HepG2 (cell line): ENCODE measurements around the gene METRNL. TPM values are rescaled to one million over a fixed set of nuclear protein-coding genes. Genes with fewer than 3 reads are reported as not detected.

Experiments
- CBX1 ChIP-seq: IDR thresholded peaks from one replicate; pipeline ENCODE4 v1.6.1; 2016; ENCODE audit warnings: antibody characterized with exemption, low read depth
- EZH2 ChIP-seq: conservative IDR thresholded peaks from 2 replicates; pipeline ENCODE4 v1.6.1; 2012; ENCODE audit warnings: mild to moderate bottlenecking, low read depth, low read length, moderate library complexity
- FOSL2 ChIP-seq: sonication (generic); formaldehyde crosslinking; IDR thresholded peaks from 2 replicates; pipeline ENCODE4 v1.4.0; 2020; ENCODE audit warnings: missing genetic modification reagents
- KDM3A ChIP-seq: IDR thresholded peaks from 2 replicates; pipeline ENCODE4 v1.6.1; 2018; ENCODE audit warnings: low read depth, missing compliant biosample characterization
- KDM4B ChIP-seq: sonication (generic); formaldehyde crosslinking; IDR thresholded peaks from 2 replicates; pipeline ENCODE4 v1.4.0; 2020; ENCODE audit warnings: missing genetic modification reagents
- MXD4 ChIP-seq: IDR thresholded peaks from 2 replicates; pipeline ENCODE4 v1.6.1; 2016; ENCODE audit warnings: mild to moderate bottlenecking, missing biosample characterization, missing genetic modification reagents
- NBN ChIP-seq: fragments of 450-650 bp; conservative IDR thresholded peaks from 2 replicates; pipeline ENCODE4 v1.6.1; 2017
- NCOA2 ChIP-seq: sonication (generic); formaldehyde crosslinking; IDR thresholded peaks from 2 replicates; pipeline ENCODE4 v1.8.0; 2022; ENCODE audit warnings: inconsistent platforms
- NR2F2 ChIP-seq: IDR thresholded peaks from 2 replicates; pipeline ENCODE4 v1.6.1; 2012; ENCODE audit warnings: low read depth, inconsistent platforms, borderline replicate concordance
- POLR2A ChIP-seq, 2 experiments: IDR thresholded peaks; 2 replicates each; pipeline ENCODE4 v1.6.1; 2011; ENCODE audit warnings: low read depth in 2 of 2, low read length in 2 of 2, mild to moderate bottlenecking in 1 of 2, moderate library complexity in 1 of 2; ENCODE audit not compliant: insufficient read depth in 1 of 2
- RELA ChIP-seq: sonication (generic); formaldehyde crosslinking; IDR thresholded peaks from 2 replicates; pipeline ENCODE4 v1.4.0; 2020; ENCODE audit warnings: missing genetic modification reagents
- TAF15 ChIP-seq: fragments of 200-400 bp; formaldehyde crosslinking; IDR thresholded peaks from one replicate; pipeline ENCODE4 v1.6.1; 2018; ENCODE audit warnings: mild to moderate bottlenecking, low read depth, low read length; ENCODE audit not compliant: poor library complexity, severe bottlenecking
- TBX2 ChIP-seq: sonication (generic); formaldehyde crosslinking; IDR thresholded peaks from 2 replicates; pipeline ENCODE4 v1.5.0; 2020; ENCODE audit warnings: missing genetic modification reagents, mild to moderate bottlenecking, borderline replicate concordance
- ZBTB7B ChIP-seq: sonication (generic); formaldehyde crosslinking; IDR thresholded peaks from 2 replicates; pipeline ENCODE4 v1.4.0; 2020; ENCODE audit warnings: missing genetic modification reagents
- ZFP36L2 ChIP-seq: sonication (generic); formaldehyde crosslinking; IDR thresholded peaks from 2 replicates; pipeline ENCODE4 v1.4.0; 2020; ENCODE audit warnings: missing genetic modification reagents
- ZNF138 ChIP-seq: sonication (generic); formaldehyde crosslinking; IDR thresholded peaks from 2 replicates; pipeline ENCODE4 v1.5.0; 2020; ENCODE audit warnings: mild to moderate bottlenecking, low read depth, missing genetic modification reagents
- ZNF292 ChIP-seq: sonication (generic); formaldehyde crosslinking; IDR thresholded peaks from 2 replicates; pipeline ENCODE4 v1.8.1; 2022; ENCODE audit warnings: mild to moderate bottlenecking, low read depth, missing genetic modification reagents, borderline replicate concordance
- ZNF383 ChIP-seq: sonication (generic); formaldehyde crosslinking; IDR thresholded peaks from 2 replicates; pipeline ENCODE4 v1.4.0; 2020; ENCODE audit warnings: missing genetic modification reagents, mild to moderate bottlenecking, borderline replicate concordance
- ZNF543 ChIP-seq: sonication (generic); formaldehyde crosslinking; IDR thresholded peaks from 2 replicates; pipeline ENCODE4 v1.4.0; 2020; ENCODE audit warnings: mild to moderate bottlenecking, missing genetic modification reagents
- ZNF546 ChIP-seq: sonication (generic); formaldehyde crosslinking; conservative IDR thresholded peaks from 2 replicates; pipeline ENCODE4 v1.8.1; 2023; ENCODE audit warnings: mild to moderate bottlenecking, missing genetic modification reagents
- ZNF615 ChIP-seq: sonication (generic); formaldehyde crosslinking; IDR thresholded peaks from 2 replicates; pipeline ENCODE4 v1.5.0; 2020; ENCODE audit warnings: mild to moderate bottlenecking, missing genetic modification reagents, borderline replicate concordance
- ZNF737 ChIP-seq: sonication (generic); formaldehyde crosslinking; IDR thresholded peaks from 2 replicates; pipeline ENCODE4 v1.5.0; 2020; ENCODE audit warnings: missing genetic modification reagents, mild to moderate bottlenecking, borderline replicate concordance
- ZNF772 ChIP-seq: sonication (generic); formaldehyde crosslinking; IDR thresholded peaks from 2 replicates; pipeline ENCODE4 v1.5.0; 2020; ENCODE audit warnings: mild to moderate bottlenecking, missing genetic modification reagents
- ZNF841 ChIP-seq: sonication (generic); formaldehyde crosslinking; IDR thresholded peaks from 2 replicates; pipeline ENCODE4 v1.8.1; 2023; ENCODE audit warnings: missing genetic modification reagents, borderline replicate concordance
- polyA plus RNA-seq, 8 experiments: library from polyadenylated mRNA; depleted of rRNA in 3 of 8; stranded (reverse) in 7 of 8; unstranded in 1 of 8; fragments of >200 nt; fragmentation: Illumina TruSeq in 4 of 8; extraction: Trizol in 4 of 8; gene quantifications; 2 replicates each; pipeline versions ENCODE4 v1.2.1 to v1.2.3, GENCODE V29; 2011 to 2016; ENCODE audit warnings: low read depth in 4 of 8, missing spikeins in 1 of 8, mixed read lengths in 1 of 8; ENCODE audit not compliant: insufficient read depth in 1 of 8
- total RNA-seq, 5 experiments: library from RNA; depleted of rRNA; stranded (reverse); fragments of >200 nt; fragmentation: Illumina TruSeq; extraction: Trizol; gene quantifications; 2 replicates each; pipeline ENCODE4 v1.2.3, GENCODE V29; 2016; ENCODE audit warnings: low read depth in 1 of 5
- TF ChIP-seq, protein P1 (sequence below): IDR thresholded peaks from 2 replicates; pipeline ENCODE4 v1.6.1; 2016; ENCODE audit warnings: missing genetic modification reagents, missing compliant biosample characterization
- TF ChIP-seq, protein P2 (sequence below): sonication (generic); formaldehyde crosslinking; IDR thresholded peaks from 2 replicates; pipeline ENCODE4 v1.5.1; 2020; ENCODE audit warnings: mild to moderate bottlenecking, missing genetic modification reagents, borderline replicate concordance
- TF ChIP-seq, protein P3 (sequence below): sonication (generic); formaldehyde crosslinking; IDR thresholded peaks from 2 replicates; pipeline ENCODE4 v1.9.0; 2021; ENCODE audit warnings: missing genetic modification reagents, borderline replicate concordance
- TF ChIP-seq, protein P4 (sequence below): sonication (generic); formaldehyde crosslinking; IDR thresholded peaks from 2 replicates; pipeline ENCODE4 v1.8.0; 2022; ENCODE audit warnings: missing genetic modification reagents, mild to moderate bottlenecking, moderate library complexity, borderline replicate concordance

The METRNL gene
- total and polyA plus RNA-seq, 2 of the 13 experiments (the other 11 are each of a cell fraction or from before 2014, with no cell fraction given) = 0.66 to 0.84 TPM

DNA sequence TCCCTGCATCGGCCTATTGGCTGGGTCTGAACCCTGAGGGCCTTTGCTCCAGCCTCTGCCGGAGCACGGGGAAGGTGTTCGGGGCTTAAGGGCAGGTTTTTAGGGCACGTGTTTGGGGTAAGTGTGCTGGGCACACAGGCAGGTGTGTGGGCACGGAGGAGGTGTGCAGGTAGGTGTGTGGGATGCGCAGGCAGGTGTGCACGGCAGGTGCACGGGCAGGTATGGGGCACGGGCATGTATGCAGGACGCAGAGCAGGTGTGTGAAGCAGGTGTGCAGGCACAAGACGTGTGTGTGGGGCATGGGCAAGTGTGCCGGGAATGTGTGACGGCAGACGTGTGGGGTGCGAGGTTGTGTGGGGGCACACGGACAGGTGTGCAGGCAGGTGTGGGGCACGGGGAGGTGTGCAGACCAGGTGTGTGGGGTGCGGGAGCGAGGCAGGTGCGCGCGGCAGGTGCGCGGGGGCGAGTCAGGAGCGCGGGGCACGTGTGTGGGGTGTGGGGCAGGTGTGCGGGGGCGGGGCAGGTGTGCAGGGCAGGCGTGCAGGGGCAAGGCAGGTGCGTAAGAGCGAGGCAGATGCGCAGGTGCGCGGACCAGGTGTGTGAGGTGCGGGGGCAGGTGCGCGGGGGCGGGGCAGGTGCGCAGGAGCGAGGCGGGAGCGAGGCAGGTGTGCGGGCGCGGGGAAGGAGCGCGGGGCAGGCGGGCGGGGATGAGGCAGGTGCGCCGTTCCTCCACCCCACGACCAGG is 28.6 kb upstream of the METRNL start (continued):
- no peak for TF ChIP-seq TBX2
- TF ChIP-seq ZFP36L2 = no peak
- TF ChIP-seq EZH2 = no peak
- no peak for TF ChIP-seq FOSL2 (CRISPR knock-in tag)
- TF ChIP-seq ZNF546 (CRISPR knock-in tag) = no peak
- TF ChIP-seq ZNF383 (CRISPR knock-in tag) = no peak
- TF ChIP-seq ZNF615 (CRISPR knock-in tag) = no peak
- no peak for TF ChIP-seq NR2F2
- no peak for TF ChIP-seq TAF15
- TF ChIP-seq KDM3A (CRISPR knock-in tag) = no peak
- no peak for TF ChIP-seq ZNF772
- TF ChIP-seq MXD4 (CRISPR knock-in tag) = no peak
- TF ChIP-seq, protein P1, sequence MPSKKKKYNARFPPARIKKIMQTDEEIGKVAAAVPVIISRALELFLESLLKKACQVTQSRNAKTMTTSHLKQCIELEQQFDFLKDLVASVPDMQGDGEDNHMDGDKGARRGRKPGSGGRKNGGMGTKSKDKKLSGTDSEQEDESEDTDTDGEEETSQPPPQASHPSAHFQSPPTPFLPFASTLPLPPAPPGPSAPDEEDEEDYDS = no peak
- no peak for TF ChIP-seq ZBTB7B (CRISPR knock-in tag)
- TF ChIP-seq NCOA2 (CRISPR knock-in tag) = no peak
- TF ChIP-seq ZNF841 = no peak
- peak; percentile 63; the same call in 1 of the 2 replicates for TF ChIP-seq ZNF138 (CRISPR knock-in tag)
- no peak for TF ChIP-seq RELA (CRISPR knock-in tag)
- TF ChIP-seq, protein P2, sequence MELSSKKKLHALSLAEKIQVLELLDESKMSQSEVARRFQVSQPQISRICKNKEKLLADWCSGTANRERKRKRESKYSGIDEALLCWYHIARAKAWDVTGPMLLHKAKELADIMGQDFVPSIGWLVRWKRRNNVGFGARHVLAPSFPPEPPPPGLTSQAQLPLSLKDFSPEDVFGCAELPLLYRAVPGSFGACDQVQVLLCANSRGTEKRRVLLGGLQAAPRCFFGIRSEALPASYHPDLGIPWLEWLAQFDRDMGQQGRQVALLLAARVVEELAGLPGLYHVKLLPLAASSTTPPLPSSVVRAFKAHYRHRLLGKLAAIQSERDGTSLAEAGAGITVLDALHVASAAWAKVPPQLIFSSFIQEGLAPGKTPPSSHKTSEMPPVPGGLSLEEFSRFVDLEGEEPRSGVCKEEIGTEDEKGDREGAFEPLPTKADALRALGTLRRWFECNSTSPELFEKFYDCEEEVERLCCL = no peak
- no peak for TF ChIP-seq ZNF543 (CRISPR knock-in tag)
- no peak for TF ChIP-seq ZNF737 (CRISPR knock-in tag)
- TF ChIP-seq KDM4B = no peak
- TF ChIP-seq, protein P3, sequence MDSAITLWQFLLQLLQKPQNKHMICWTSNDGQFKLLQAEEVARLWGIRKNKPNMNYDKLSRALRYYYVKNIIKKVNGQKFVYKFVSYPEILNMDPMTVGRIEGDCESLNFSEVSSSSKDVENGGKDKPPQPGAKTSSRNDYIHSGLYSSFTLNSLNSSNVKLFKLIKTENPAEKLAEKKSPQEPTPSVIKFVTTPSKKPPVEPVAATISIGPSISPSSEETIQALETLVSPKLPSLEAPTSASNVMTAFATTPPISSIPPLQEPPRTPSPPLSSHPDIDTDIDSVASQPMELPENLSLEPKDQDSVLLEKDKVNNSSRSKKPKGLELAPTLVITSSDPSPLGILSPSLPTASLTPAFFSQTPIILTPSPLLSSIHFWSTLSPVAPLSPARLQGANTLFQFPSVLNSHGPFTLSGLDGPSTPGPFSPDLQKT (CRISPR knock-in tag) = no peak; the same call in 1 of the 2 replicates
- no peak for TF ChIP-seq ZNF292 (CRISPR knock-in tag)
- TF ChIP-seq POLR2A (IDR thresholded peaks at IDR 0.05; ENCODE audit: insufficient read depth in 1 of 2, low read depth in 2 of 2, low read length in 2 of 2) = 0 out of 4 replicates have a peak, but pooled peaks of 1 of the 2 experiments have one; percentile 33
- TF ChIP-seq CBX1 = no peak
- TF ChIP-seq, protein P4, sequence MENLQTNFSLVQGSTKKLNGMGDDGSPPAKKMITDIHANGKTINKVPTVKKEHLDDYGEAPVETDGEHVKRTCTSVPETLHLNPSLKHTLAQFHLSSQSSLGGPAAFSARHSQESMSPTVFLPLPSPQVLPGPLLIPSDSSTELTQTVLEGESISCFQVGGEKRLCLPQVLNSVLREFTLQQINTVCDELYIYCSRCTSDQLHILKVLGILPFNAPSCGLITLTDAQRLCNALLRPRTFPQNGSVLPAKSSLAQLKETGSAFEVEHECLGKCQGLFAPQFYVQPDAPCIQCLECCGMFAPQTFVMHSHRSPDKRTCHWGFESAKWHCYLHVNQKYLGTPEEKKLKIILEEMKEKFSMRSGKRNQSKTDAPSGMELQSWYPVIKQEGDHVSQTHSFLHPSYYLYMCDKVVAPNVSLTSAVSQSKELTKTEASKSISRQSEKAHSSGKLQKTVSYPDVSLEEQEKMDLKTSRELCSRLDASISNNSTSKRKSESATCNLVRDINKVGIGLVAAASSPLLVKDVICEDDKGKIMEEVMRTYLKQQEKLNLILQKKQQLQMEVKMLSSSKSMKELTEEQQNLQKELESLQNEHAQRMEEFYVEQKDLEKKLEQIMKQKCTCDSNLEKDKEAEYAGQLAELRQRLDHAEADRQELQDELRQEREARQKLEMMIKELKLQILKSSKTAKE = peak; percentile 3; the same call in 1 of the 2 replicates
- TF ChIP-seq NBN = no peak
